ENCODE data around the gene SPTAN1.

GRCh38 chr9:128653908-128654307, 101.5 kb downstream of the SPTAN1 start:
- TF ChIP-seq, protein P1, sequence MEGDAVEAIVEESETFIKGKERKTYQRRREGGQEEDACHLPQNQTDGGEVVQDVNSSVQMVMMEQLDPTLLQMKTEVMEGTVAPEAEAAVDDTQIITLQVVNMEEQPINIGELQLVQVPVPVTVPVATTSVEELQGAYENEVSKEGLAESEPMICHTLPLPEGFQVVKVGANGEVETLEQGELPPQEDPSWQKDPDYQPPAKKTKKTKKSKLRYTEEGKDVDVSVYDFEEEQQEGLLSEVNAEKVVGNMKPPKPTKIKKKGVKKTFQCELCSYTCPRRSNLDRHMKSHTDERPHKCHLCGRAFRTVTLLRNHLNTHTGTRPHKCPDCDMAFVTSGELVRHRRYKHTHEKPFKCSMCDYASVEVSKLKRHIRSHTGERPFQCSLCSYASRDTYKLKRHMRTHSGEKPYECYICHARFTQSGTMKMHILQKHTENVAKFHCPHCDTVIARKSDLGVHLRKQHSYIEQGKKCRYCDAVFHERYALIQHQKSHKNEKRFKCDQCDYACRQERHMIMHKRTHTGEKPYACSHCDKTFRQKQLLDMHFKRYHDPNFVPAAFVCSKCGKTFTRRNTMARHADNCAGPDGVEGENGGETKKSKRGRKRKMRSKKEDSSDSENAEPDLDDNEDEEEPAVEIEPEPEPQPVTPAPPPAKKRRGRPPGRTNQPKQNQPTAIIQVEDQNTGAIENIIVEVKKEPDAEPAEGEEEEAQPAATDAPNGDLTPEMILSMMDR (IDR thresholded peaks at IDR 0.05; ENCODE audit: extremely low read depth in 1 of 2, insufficient read depth in 1 of 2, low read depth in 1 of 2, low read length in 2 of 2): no peak
- TF ChIP-seq POLR2A (IDR thresholded peaks at IDR 0.05; ENCODE audit: low read depth, low read length) (no peak), GATA2 (IDR thresholded peaks at IDR 0.05; ENCODE audit: insufficient read depth, insufficient read length, low read depth, low read length) (no peak), MYC (IDR thresholded peaks at IDR 0.05; ENCODE audit: low read depth, low read length) (no peak), EZH2 (IDR thresholded peaks at IDR 0.05; ENCODE audit: borderline replicate concordance, low read depth, low read length, severe bottlenecking) (no peak), POLR2AphosphoS5 (IDR thresholded peaks at IDR 0.05; ENCODE audit: insufficient read depth, low read depth, low read length) (no peak)

All from endothelial cell of umbilical vein (primary cell).